GM19395 (cell line): ENCODE measurements around the gene SLC1A4.
"Not testable (repeated sequence)": the region's sequence is repeated elsewhere in the genome, so short reads cannot be mapped to it uniquely, and the experiment has no call there.

Experiments used
- ATAC-seq: cut with Tn5 transposase; IDR thresholded peaks from one replicate; pipeline ENCODE4 v1.9.1; 2021; ENCODE audit warnings: mild to moderate bottlenecking, moderate library complexity; ENCODE audit not compliant: unreplicated experiment

Gene SLC1A4

DNA sequence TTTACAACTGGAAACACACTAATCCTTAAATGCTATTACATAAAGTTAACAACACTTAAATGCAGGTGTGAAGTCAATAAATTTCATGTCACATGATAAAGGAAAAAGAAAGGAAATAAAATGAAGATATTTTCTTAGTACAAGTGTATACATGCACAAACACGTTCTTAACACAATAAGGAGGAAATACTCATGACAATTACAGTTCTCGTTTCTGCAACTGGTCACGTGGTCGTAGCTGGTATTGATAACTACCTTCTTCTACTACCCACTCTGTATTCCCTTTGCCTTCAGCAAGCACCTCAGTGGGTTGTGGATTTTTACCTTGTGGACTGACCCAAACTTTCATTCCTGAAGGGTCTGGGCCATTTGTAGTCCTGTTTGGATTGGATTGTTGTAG is 26.1 kb upstream of the SLC1A4 start:
- ATAC-seq = not testable (repeated sequence)

DNA sequence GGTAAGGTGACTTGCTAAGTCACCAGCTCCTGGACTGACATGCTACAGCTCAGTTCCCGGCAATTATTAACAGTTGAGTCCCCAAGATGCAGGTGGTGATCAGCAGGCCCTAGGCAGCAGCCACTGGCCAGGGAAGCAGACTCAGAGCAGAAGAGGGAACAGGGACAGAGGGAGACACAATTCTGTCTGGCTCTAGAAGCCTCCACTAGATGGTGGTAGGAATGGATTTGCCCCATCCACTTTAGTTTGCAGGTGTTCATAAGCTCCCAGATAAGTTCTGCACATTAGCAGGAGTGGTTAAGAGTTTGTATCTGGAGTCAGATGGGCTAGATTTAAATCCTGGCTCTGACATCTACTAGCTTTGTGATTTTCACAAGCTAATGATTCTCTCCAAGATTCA is 25.5 kb upstream of the SLC1A4 start:
- ATAC-seq = no peak

DNA sequence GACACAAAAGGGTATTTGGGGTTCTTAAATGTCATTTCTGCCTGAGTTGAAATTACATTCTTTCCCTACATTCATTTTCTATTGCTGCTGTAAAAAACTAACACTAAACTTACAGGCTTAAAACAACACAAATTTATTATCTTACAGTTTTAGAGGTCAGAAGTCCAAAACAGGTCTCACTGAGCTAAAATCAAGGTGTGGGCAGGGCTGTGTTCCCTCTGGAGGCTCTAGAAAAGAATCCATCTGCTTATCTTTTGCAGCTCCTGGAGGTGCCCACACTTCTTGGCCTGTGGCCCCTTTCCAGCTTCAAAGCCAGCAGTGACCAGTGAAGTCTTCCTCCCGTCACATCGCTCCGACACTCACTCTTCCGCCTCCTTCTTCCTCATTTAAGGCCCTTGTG is 23.2 kb upstream of the SLC1A4 start:
- ATAC-seq = no peak

DNA sequence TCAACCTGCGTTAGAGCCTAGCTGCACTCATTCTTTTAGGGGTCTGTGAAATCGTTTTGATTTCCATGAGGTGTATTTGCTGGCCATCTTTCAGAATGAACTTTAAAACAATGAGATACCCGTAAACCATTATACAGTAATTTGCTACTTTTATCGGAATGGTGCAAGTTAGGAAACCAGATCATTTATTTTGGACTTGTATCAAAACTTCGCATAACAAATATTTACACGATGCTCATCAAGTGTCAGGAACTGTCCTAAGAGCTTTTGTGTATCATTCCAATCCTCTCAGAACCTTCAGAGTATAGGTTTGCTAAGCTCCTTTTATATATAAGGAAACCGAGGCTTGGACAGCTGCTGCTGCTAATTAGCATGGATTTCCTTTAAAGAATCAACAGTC is 22.4 kb upstream of the SLC1A4 start:
- ATAC-seq = no peak

DNA sequence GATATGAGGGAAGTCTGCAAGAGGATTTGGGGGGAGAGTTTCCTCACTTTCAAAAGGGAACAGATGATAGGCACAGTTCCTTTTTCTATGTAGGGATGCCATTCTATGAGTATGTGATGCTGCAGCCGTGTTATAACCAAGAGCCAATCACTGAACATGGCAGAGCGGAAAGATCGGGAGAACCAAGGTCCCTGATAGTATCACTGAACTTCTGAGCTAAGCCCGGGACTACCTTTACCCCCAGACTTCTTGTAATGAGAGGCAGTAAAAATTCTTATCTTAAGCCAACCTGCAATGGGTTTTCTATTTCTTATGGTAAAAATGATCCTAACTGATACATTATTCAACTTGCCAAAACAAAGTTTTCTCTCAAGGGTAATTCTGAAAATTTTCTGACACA is 21.6 kb upstream of the SLC1A4 start:
- ATAC-seq = no peak

DNA sequence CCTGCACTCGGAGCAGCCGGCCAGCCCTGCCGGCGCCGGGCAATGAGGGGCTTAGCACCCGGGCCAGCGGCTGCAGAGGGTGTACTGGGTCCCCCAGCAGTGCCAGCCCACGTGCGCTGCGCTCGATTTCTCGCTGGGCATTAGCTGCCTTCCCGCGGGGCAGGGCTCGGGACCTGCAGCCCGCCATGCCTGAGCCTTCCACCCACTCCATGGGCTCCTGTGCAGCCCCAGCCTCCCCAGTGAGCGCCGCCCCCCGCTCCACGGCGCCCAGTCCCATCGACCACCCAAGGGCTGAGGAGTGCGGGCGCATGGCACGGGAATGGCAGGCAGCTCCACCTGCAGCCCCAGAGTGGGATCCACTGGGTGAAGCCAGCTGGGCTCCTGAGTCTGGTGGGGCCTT is 20.1 kb upstream of the SLC1A4 start:
- ATAC-seq = not testable (repeated sequence)

DNA sequence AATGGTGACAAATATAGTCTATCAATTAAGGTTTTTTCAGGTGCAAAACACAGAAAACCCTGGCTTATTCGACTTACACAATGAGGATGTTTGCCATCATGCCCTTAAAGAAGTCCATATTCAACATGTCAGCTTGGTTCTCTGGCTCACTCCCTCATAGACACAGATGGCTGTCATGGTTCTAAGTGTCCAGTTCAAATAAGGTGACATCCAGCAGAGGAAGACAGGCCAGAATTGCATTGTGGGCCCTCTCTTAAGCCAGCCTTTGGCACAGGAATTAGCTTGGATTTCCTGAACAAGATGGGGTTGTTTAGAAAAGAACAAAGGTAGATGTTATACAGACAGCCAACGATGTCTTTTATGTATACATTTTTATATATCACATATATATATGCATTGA is 18.7 kb upstream of the SLC1A4 start:
- ATAC-seq = no peak

DNA sequence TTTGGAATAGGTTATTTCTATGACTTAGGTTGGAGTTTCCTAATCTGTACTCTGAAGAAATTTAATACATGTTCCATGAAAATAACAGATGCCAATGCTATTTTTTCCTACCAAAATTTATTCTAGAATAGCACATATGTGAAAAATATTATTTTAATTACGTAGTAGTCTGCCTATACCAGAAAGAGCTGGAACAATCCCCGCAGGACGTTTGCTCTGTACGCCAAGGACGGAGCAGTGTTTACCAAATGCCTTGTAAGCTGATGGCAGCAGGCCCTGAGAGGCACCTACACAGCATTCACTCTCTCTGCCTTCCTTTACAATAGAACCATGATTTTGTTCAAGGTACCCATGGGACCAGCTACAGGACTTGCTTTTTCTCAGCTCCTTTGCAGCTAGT is 16.8 kb upstream of the SLC1A4 start:
- ATAC-seq = no peak

DNA sequence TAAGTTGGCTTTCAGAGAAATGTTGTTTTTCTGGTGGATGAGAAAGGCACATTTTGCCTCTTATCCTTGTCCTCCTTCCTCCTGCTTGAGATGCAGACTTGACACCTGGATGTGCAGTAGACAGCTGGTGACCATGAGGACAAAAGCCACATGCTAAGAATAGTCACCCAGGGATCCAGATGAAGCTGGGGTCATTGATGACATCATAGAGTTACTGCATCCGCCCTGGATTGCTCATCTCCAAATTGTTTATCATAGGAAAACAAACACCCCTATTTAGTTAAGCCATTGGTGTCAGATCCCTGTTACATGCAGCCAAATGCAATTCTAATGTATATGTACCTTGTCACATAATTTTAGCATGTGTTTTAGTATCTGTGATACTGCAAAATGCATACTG is 16.3 kb upstream of the SLC1A4 start:
- no peak for ATAC-seq

DNA sequence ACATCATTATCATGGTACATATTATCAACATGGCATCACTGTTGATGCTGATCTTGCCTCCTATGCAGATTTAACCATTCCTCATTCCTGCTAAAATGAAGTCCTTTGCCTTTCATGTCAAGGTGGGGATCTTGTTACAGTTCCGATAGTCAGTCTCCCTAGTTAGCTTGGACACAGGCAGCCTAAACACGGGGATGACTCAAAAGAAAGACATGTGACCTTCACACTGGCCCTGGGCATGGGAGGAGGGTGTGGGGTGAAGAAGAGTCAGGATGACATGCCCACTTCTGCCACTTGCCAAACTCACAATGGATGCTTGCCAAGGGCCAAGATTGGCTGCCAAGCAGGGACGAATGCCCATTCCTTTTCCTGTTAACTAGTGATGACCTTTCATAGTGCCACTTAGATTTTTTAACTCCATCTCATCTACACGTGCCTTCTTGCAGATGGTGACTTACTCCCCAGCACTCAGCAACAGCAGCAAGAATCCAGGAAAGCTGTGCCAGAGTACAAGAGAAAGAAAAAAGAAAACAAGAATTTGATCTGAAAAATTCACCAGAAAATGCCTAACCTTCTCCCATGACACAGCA is 13.9 kb upstream of the SLC1A4 start:
- no peak for ATAC-seq

DNA sequence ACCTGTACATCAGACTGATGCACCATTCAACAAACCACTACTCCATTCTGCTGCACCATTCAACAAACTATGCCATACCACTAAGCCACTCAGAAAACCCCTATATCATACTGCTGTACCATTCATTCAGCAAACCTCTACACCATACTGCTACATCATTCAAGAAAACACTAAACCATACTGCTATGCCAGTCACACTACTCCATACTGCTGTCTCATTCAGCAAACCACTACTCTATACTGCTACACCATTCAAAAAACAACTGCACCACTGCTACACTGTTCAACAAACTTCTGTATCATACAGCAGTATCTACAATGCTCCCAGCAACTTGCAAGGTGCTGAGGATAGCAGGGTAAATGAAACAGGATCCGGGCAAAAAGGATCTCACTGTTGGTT is 12.9 kb upstream of the SLC1A4 start:
- no peak for ATAC-seq

DNA sequence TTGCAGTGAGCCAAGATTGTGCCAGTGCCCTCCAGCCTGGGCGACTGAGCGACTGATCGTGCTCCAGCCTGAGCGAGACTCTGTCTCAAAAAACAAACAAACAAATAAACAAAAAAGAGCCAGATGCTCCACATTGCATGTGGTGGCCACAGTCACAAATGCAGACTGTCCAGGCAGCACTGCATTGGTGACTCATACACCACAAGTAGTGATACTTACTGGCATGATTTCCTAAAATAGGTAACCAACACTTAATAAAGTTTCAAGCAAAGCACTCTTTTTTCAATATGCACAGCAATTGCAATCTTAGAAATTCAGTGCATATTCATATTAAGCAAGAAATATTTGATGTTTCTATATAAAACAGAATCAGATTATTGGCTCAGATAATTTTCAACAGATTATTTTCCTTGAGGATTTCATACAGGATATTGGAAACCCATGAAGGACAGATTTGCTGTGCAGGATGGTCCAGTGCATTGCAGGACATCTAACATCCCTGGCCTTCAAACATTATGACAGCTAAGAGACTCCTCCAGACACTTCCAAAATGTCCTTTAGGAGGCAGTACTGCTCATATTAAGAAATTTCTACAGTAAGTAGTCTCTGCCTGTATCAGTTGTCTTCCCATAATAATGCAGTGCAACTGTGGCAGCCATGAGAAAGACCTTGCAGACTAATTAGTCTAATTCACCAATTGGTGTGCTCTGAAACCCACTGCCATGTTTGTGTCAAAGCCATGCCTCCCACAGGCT is 10.5 kb upstream of the SLC1A4 start:
- no peak for ATAC-seq

DNA sequence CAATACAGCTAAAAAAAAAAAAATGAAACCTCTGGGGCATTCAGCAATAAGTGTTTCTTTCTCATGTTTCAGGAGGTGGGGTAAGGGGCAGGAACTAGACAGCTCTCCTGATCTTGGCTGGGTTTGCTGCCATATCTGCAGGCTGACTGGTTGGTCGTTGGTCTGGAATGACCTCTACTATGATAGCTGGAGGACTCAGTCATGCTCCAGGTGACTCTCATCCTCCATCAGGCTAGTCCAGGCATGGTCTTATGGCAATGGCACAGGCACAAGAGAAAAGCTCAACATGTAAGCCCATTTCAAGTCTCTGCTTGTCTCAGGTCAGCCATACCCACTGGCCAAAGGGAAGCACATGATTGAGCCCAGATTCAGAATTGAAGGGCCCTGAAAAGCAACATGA is 9.5 kb upstream of the SLC1A4 start:
- no peak for ATAC-seq

DNA sequence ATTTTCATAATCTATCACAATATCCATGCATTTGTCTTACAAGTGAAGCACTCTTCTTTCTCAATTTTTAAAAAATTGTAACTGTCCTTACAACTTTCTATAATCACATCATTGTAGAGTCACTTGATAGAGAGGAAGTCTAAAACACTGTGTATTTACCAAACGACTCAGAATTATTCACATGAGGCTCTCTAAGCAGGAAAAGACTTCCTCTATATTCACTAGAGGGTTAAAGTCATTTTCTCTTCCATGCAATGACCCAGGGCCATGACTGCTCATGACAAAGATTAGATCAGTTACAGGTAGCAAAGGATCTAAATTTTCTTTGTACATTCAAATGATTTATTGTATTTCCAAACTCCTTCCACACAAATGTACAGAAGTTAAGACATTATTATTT is 9.0 kb upstream of the SLC1A4 start:
- no peak for ATAC-seq

DNA sequence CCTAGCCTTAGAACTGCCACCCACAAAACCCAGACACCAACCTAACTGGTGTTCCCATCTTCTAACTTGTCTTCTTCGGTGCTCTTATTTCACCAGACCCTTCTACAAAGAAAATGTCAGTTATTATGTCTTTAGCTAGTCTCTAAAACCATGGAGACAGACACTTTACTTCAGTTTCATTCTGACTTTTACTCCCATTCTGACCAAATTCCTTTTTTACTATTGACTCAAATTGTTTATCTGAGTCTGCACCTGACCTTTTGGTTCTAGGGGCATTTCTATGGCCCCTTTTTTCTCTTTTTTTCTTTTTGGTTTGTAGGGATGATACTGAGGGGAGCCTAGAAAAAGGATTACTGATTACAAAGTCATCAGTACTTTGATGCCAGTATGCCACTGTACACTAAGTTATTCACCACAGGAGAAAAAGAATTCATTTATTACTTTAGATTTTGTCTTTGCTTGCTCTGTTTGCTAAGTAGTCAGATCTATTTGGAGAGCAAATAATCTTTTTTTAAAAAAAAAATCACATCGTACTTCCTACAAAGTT is 6.8 kb upstream of the SLC1A4 start:
- ATAC-seq = peak; percentile 56

DNA sequence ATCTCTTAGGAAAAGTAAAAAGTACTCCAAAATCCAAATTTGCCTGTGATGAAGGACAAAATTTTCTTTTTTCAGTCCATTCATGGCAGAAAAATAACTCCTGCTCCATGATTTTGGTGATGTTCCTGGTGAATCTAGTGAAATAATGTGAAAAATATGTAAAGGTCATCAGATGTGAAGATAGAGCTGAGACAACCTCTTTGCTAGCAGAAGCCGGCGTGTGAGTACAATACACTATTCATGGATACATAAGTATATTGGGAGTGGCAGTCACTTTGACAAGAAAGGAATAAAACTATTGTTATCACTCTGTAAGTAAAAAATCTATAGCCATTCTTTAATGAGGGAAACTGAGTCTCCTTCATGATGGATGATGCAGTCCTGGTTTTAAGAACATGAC is 6.3 kb upstream of the SLC1A4 start:
- ATAC-seq = no peak

DNA sequence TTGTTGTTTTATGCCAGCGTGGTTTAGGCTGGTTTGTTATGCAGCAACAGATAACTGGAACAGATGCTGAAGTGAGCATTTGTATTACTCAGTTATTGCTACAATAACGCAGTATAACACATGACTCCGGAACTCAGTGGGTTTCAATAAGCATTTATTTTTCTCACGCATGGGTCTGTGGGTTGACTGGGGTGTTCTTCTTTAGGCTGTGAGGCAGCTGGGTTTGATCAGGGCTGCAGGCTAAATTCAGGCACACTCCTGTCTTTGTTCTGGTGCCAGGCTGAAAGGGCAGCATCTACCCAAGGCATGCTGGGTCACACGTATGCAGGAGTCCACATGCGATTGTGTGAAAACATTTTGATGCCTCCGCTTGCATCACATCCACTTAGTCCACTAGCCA is 3.8 kb upstream of the SLC1A4 start:
- no peak for ATAC-seq

DNA sequence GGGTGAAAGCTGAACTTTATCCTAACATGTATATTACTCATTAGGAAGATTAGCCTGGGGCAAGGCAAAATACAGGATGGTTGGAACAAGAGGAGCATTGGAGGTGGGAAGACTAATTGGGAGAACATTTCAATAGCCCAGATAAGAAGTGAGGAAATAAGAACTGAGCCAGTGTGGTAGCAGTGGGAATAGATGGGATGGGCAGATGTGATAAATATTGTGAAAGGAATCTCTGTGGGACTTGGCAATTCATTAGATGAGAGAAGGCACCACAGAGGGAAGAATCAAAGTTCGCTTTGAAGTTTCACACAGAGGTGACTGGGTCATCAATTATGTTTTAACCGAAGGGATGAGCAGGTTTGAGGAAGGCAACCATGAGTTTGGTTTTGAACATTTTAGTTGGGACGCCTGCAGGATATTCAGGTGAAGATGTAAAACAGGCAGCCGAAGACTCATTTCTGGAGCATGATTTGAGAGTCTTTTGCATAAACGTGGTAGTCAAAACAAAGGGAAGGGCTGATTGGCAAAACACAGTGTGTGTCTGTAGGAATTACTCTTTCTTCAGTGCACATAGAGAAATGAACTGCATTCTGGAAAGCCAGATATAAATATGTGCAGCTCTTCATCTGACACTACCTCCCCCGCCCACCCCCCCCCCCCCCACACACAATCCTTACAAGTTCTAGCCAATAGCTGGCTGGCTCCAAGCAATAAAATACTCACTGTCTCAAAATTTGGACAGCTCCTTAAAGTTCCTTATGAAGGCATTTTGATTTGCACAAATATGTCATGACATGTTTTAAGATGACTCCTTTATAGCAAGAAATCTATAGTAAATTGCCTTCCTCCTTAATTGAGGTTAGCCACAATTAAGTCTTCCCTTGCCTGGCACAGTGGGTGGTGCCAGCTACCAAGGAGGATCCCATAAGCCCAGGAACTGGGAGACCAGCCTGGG is 1.9 kb upstream of the SLC1A4 start:
- ATAC-seq = peak; percentile 37

DNA sequence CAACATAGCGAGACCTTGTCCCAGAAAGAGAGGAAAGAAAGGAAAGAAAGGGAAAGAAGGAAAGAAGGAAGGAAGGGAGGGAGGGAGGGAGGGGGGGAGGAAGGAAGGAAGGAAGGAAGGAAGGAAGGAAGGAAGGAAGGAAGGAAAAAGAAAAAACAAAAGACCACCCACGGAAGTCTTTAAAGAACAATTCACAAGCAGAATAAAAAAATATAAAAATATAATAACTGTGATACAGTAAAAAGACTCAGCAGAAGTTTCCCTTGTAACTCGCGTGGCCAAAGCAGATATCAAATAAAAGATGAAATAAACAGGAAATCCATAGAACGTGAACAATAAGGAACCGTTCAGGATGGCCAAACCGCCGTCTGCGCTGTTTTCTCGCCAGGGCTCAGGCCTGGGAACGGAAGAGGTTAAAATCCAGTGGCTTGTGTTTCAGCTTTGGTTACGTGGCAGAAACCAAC is 1.2 kb upstream of the SLC1A4 start:
- ATAC-seq = no peak

DNA sequence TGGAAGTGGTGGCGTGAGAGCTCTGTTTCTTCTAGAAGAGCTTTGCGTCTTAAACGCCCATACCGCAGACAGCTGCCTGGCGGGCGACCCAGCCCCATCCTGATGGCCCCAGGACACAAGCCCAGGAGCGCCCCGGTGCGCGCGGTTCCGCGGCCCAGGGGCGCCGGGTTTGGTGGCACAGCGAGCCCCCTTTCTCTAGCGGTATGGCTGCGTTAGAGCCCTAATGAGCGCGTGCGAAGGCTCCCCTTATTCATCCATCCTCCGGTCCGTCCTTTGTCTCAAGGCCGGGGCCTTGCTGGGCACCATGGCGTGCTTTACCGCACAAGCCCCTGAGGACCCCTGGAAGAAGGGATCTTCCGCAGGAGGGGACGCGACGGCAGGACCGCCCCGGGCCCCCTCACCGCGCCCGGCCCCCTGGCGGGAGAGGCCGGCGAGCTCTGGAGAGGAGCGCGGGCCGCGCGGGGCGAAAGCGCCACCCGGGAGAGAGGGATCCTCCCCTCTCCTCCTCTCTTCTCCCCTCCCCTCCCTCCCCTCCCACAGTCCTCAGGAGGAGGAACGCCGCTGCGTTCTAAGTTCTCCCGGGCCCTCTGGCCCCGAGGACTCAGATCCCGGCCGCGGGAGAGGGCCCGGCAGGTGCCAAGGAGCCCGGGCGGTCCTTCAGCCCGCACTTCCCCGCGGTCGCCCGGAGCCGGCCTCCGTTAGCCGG is 626 bp upstream of the SLC1A4 start:
- ATAC-seq = peak; percentile 38
